ENCODE data around the gene LONP1.
"Not testable (repeated sequence)": the region's sequence is repeated elsewhere in the genome, so short reads cannot be mapped to it uniquely, and the experiment has no call there.

Gene LONP1, protein sequence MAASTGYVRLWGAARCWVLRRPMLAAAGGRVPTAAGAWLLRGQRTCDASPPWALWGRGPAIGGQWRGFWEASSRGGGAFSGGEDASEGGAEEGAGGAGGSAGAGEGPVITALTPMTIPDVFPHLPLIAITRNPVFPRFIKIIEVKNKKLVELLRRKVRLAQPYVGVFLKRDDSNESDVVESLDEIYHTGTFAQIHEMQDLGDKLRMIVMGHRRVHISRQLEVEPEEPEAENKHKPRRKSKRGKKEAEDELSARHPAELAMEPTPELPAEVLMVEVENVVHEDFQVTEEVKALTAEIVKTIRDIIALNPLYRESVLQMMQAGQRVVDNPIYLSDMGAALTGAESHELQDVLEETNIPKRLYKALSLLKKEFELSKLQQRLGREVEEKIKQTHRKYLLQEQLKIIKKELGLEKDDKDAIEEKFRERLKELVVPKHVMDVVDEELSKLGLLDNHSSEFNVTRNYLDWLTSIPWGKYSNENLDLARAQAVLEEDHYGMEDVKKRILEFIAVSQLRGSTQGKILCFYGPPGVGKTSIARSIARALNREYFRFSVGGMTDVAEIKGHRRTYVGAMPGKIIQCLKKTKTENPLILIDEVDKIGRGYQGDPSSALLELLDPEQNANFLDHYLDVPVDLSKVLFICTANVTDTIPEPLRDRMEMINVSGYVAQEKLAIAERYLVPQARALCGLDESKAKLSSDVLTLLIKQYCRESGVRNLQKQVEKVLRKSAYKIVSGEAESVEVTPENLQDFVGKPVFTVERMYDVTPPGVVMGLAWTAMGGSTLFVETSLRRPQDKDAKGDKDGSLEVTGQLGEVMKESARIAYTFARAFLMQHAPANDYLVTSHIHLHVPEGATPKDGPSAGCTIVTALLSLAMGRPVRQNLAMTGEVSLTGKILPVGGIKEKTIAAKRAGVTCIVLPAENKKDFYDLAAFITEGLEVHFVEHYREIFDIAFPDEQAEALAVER

DNA sequence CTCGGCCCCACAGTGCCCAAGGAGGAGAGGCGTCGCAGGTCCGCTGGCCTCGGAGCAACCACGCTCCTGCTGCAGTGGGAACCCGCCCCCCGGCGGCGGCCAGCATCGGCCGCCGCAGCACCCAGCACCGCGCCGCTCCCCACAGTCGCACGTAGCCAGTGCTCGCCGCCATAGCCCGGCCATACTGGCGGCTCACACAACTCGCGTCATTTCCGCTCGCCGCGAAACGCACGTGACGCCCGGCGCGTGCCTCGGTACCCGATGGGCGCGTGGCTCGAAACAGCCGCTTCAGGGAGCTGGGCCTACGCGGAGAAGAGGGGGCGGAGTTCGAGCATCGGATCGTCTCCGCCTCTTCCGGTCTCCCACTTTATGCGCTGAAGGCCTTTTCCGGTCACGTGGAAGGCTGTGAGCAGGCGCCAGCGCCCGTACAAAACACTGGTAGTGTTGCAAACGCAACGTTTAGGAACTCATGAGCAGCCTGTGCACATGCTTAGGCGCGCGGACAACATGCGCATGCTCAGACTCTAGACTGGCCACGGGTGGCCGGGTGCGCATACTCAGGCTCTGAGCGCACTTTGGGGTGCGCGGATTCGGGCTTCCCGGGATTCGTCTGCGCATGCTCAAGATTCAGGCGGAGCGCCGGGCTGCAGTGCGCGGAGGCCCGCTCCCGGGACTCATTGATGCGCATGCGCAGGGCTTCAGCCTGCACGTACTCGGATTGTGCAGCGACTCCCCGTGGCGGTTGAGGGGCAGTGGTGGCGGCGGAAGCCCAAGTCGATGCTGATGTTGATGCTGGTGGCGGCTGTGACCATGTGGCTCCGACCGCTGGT, at the start of gene LONP1, which contains the start of gene CATSPERD:
Gene LONP1 (minus strand): TSS at position 186 of the 830 bp plus-strand sequence. CDS start 14 bp downstream, at position 172.
Gene CATSPERD (plus strand): TSS at position 677 of the 830 bp plus-strand sequence. CDS start 101 bp downstream, at position 778.
- DNase-seq: peak; percentile 98

- no peak for DNase-seq
These were observed 48.0 kb upstream of the LONP1 start for GRCh38 chr19:5767949-5768348.

- no peak for DNase-seq
These were observed 45.3 kb upstream of the LONP1 start for GRCh38 chr19:5765220-5765619.

- no peak for DNase-seq
These were observed 42.8 kb upstream of the LONP1 start for GRCh38 chr19:5762608-5763217.

DNA sequence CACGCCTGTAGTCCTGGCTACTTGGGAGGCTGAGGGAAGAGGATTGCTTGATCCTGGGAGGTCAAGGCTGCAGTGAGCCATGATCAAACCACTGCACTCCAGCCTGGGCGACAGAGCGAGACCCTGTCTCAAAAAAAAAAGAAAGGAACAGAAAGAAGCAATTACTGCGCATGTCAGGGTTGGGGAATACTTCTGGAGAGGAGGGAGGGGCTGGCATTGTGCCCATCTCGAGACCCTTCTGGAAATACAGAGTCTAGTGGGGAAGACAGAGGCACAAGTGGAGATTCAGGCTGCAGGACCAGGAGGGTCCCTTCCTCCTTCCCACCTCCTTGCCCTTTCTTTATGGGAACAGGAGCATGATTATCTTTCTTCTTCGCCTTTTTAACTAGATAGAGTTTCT, 33.8 kb upstream of the LONP1 start:
- DNase-seq: no peak

DNA sequence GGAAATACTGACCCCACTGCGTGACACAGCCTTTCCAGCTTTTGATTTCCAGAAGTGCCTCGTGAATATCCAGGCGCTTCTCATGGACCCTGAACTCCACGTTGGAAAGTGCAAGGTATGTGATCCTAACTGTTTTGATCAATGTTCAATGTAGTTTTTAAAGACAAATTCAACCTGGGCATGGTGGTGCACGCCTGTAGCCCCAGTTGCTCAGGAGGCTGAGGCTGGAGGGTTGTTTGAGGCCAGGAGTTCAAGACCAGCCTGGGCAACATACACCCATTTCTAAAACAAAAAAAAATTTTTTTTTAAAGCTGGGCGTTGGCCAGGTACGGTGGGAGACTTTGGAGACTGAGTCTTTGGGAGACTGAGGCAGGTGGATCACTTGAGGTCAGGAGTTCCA, 31.8 kb upstream of the LONP1 start:
- DNase-seq: no peak

GRCh38 chr19:5749505-5749904, 29.6 kb upstream of the LONP1 start:
- no peak for DNase-seq

DNA sequence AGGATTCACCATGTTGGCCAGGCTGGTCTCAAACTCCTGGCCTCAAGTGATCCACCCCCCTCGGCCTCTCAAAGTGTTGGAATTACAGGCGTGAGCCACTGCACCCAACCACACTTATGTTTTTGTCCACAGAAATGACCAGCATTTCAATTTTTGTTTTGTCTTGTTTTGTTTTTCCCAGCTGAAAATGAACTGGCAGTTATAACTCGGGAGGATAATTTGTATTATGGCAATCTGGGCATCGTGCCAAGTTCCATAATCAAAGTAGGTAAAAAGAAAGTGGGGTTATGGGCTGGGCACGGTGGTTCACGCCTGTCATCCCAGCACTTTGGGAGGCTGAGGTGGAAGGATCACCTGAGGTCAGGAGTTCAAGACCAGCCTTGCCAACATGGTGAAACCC, 29.0 kb upstream of the LONP1 start:
- DNase-seq: not testable (repeated sequence)

DNA sequence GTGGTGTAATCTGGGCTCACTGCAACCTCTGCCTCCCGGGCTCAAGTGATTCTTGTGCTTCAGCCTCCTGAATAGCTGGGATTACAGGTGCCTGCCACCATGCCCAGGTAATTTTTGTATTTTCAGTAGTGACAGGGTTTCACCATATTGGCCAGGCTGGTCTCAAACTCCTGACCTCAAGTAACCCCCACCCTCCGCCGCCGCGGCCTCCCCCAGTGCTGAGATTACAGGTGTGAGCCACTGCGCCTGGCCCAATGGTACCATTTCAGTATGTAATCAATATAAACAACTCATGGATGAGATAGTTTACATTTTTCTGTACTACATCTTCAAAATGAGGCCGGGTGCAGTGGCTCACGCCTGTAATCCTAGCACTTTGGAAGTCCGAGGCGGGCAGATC, 25.1 kb upstream of the LONP1 start:
- DNase-seq: not testable (repeated sequence)

- no peak for DNase-seq
These were observed 23.7 kb upstream of the LONP1 start for GRCh38 chr19:5743630-5744029.

GRCh38 chr19:5742051-5742450, 22.1 kb upstream of the LONP1 start:
- DNase-seq: no peak

- DNase-seq: no peak
These were observed 18.5 kb upstream of the LONP1 start for GRCh38 chr19:5738423-5738822.

- not testable (repeated sequence) for DNase-seq
These were observed 13.2 kb upstream of the LONP1 start for GRCh38 chr19:5733172-5733571.

- DNase-seq: no peak
These were observed 7.6 kb upstream of the LONP1 start for GRCh38 chr19:5727453-5728050.

DNA sequence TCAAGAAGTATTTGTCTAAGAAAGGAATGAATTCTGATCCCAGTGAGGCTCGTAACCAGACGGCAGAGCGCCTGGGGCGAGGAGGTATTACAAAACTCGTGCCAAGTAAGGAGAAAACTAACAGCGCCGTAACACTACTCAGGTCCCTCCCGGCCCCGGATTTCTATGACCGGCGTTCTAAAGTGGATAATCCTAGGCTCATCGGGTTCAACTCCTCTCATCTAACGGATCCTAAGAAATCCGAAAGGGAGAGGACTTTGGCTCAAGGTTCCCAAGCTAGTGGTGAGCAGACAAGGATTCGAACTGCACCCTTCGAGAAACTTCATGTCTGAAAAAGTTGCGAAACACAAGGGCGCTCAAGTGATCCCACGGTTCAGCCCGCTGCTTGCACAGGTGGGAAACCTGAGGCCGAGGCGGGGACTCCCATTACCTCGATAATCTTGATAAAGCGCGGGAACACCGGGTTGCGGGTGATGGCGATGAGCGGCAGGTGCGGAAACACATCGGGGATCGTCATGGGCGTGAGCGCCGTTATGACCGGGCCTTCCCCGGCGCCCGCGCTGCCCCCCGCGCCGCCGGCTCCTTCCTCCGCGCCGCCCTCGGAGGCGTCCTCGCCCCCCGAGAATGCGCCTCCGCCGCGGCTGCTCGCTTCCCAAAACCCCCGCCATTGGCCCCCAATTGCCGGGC, 529 bp downstream of the LONP1 start:
- peak; percentile 33 for DNase-seq

DNA sequence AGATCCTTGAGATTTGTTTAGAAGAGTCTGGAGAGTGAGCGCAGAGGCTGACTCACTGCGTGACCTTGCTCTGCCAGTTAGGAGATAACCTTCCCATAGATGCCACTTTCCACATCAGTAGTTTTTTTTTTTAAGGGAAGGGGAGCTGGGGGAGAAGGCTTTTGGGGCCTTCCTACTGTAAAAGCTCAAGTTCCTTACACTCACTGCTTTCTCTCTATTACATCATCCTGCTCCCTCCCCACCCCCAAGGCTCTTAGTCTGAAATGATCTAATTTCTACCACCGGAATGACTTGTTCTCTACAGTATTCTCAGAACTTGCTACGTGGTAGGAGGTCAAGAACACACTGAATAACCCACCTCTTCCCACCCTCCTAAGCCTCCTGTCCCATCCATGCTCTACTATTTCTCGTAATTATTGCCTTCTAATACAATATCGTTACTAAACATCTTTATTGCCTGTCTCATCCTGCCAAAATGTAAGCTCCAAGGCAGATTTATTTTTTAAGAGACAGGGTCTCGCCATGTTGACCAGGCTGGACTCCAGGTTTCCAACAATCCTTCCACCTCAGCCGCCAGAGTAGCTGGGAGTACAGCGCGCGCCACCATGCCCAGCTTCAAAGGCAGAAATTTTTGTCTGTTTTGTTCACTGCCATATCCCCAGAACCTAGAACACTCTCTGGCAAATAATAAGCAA, 1.2 kb downstream of the LONP1 start:
- DNase-seq: peak; percentile 70

DNA sequence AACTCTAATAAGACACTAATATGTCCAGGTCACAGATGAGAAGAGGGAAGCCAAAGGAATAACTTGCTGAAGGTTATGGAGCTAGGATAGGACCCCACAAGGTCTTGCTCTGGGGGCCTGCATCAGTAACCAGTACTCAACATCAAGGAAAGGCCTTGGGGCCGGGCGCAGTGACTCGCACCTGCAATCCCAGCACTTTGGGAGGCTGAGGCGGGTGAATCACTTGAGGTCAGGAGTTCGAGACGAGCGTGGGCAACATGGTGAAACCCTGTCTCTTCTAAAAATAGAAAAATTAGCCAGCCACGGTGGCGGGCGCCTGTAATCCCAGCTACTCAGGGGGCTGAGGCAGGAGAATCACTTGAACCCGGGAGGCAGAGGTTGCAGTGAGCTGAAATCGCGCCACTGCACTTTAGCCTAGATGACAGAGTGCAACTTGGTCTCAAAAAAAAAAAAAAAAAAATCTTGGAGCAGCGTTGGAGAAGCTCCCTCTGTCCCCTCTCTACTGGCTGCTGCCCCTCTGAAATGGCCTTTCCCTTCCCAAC, 1.8 kb downstream of the LONP1 start:
- peak; percentile 77 for DNase-seq

GRCh38 chr19:5717215-5717935, 2.6 kb downstream of the LONP1 start:
- DNase-seq: no peak

GRCh38 chr19:5714816-5715215, 5.1 kb downstream of the LONP1 start:
- no peak for DNase-seq
